CD4-positive, CD25-positive, alpha-beta regulatory T cell (primary cell): ENCODE measurements around the gene C22orf42. TPM values are rescaled to one million over a fixed set of nuclear protein-coding genes. Genes with fewer than 3 reads are reported as not detected.

Source experiments
- ATAC-seq, 2 donors: fragments of 150-1000 bp; cut with Tn5 transposase; one replicate each; pipeline ENCODE4 v1.10.0; 2021; ENCODE audit warnings: low read depth in 2 of 2, moderate number of reproducible peaks in 2 of 2, moderate library complexity in 1 of 2
- DNase-seq, 3 donors: peaks; one replicate each; pipeline versions ENCODE4 v3.0.0 to v3.0.0-alpha.2; 2012 to 2022; ENCODE audit warnings: mixed read lengths in 1 of 3
- H3K27ac ChIP-seq: one replicate; pipeline ENCODE4 v1.7.0; 2013; ENCODE audit warnings: mild to moderate bottlenecking, low read length; ENCODE audit not compliant: insufficient read depth, poor library complexity, severe bottlenecking
- H3K27me3 ChIP-seq: one replicate; pipeline ENCODE4 v1.7.0; 2013; ENCODE audit warnings: low read length; ENCODE audit not compliant: control insufficient read depth, insufficient read depth
- H3K36me3 ChIP-seq: one replicate; pipeline ENCODE4 v1.7.0; 2013; ENCODE audit warnings: mild to moderate bottlenecking, low read length, moderate library complexity; ENCODE audit not compliant: control insufficient read depth, insufficient read depth
- H3K4me1 ChIP-seq: 2 replicates; pipeline ENCODE4 v1.7.0; 2013; ENCODE audit warnings: mild to moderate bottlenecking, low read length; ENCODE audit not compliant: insufficient read depth, control insufficient read depth, poor library complexity, severe bottlenecking
- H3K4me3 ChIP-seq: one replicate; pipeline ENCODE4 v1.7.0; 2013; ENCODE audit warnings: low read depth, mild to moderate bottlenecking, low read length, moderate library complexity
- H3K9me3 ChIP-seq, 2 experiments: 1 replicate in 1 of 2; 2 replicates in 1 of 2; pipeline ENCODE4 v1.7.0; 2013; ENCODE audit warnings: low read length in 2 of 2, mild to moderate bottlenecking in 1 of 2, moderate library complexity in 1 of 2; ENCODE audit not compliant: control insufficient read depth in 2 of 2
- H3K27ac Mint-ChIP-seq, 3 donors: one replicate each; pipeline ENCODE4 v1.8.0; 2020 to 2022; ENCODE audit warnings: mild to moderate bottlenecking in 3 of 3, mixed read lengths in 3 of 3, moderate library complexity in 2 of 3
- H3K27me3 Mint-ChIP-seq: one replicate; pipeline ENCODE4 v1.8.0; 2022; ENCODE audit warnings: mild to moderate bottlenecking, mixed read lengths
- H3K36me3 Mint-ChIP-seq: one replicate; pipeline ENCODE4 v1.8.0; 2020; ENCODE audit warnings: mixed read lengths
- H3K4me1 Mint-ChIP-seq, 4 donors: one replicate each; pipeline ENCODE4 v1.8.0; 2020 to 2022; ENCODE audit warnings: mixed read lengths in 4 of 4, mild to moderate bottlenecking in 1 of 4
- H3K4me3 Mint-ChIP-seq, 4 donors: one replicate each; pipeline ENCODE4 v1.8.0; 2020 to 2022; ENCODE audit warnings: mild to moderate bottlenecking in 4 of 4, mixed read lengths in 4 of 4, moderate library complexity in 3 of 4
- H3K9me3 Mint-ChIP-seq, 7 donors: one replicate each; pipeline ENCODE4 v1.8.0; 2020 to 2022; ENCODE audit warnings: mixed read lengths in 7 of 7, mild to moderate bottlenecking in 3 of 7, moderate library complexity in 2 of 7
- polyA plus RNA-seq, 4 donors: library from polyadenylated mRNA; unstranded; fragments of 300-500 nt; fragmentation: Illumina TruSeq; gene quantifications; one replicate each; pipeline ENCODE4 v1.2.3, GENCODE V29; 2021
- total RNA-seq: library from RNA; stranded (reverse); gene quantifications from one replicate; pipeline ENCODE4 v1.2.3, GENCODE V29; 2022

C22orf42 gene, protein sequence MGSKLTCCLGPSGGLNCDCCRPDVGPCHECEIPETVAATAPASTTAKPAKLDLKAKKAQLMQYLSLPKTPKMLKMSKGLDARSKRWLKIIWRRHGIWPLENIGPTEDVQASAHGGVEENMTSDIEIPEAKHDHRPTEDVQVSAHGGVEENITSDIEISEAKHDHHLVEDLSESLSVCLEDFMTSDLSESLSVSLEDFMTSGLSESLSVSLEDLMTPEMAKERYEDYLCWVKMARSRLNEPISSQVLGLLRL
- total RNA-seq: not detected
- polyA plus RNA-seq: not detected

DNA sequence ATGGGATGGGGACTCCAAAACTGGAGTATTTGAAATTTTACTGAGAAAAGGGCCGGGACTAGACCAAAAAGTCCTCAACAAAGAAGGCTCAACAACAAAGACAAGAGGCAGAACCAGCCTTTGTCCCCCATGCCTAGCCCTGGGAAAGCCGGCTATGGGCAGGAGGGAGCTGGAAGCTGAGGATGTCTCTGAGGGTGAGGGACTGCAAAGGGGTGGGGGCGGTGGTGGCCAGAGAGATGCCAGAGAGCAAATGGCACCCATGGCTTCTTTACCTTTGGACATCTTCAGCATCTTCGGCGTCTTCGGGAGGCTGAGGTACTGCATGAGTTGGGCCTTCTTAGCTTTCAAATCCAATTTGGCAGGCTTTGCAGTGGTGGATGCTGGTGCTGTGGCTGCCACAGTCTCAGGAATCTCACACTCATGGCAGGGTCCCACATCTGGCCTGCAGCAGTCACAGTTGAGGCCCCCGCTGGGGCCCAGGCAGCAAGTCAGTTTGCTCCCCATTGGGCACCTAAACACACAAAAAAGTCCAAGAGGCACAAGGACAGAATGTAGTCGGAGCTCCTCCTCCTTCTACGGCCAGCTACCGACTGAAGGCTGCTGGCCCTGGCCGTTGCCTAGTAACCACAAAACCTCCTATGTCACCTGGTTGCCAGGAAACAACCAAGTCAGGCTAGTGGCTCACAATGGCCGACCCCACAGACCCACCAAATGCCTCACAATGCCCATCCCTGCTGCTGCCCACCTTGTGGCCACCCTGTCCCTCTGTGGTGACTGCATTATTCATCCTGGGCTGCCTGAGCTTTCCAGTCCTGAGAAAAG is at the start of gene C22orf42:
C22orf42 (minus strand) TSS at position 592 of the 822 bp plus-strand sequence; CDS start at position 504, 88 bp downstream.
- Histone ChIP-seq H3K4me1 (no peaks in the 10 kb centered on the region), H3K4me3 (no peak within 1 kb of the TSS), H3K9me3 (no peaks in the 10 kb centered on the region), H3K27ac (no peak within 1 kb of the TSS), H3K36me3 (no peaks in the 10 kb centered on the region), H3K27me3 (peaks cover 5% of the 10 kb centered on the region)
- no peak for DNase-seq
- Mint-ChIP-seq H3K36me3 (no peaks in the 10 kb centered on the region), H3K27me3 (peaks cover 13% of the 10 kb centered on the region), H3K9me3 (peaks cover 0 to under 1% (median 0%) of the 10 kb centered on the region in 7 donors), H3K4me1 (no peaks in the 10 kb centered on the region), H3K27ac (no peak within 1 kb of the TSS), H3K4me3 (no peak within 1 kb of the TSS)
- ATAC-seq: no peak

GRCh38 chr22:32208681-32209080 is 49.6 kb upstream of the C22orf42 start:
- no peak overlapping the region for H3K27ac Mint-ChIP-seq

DNA sequence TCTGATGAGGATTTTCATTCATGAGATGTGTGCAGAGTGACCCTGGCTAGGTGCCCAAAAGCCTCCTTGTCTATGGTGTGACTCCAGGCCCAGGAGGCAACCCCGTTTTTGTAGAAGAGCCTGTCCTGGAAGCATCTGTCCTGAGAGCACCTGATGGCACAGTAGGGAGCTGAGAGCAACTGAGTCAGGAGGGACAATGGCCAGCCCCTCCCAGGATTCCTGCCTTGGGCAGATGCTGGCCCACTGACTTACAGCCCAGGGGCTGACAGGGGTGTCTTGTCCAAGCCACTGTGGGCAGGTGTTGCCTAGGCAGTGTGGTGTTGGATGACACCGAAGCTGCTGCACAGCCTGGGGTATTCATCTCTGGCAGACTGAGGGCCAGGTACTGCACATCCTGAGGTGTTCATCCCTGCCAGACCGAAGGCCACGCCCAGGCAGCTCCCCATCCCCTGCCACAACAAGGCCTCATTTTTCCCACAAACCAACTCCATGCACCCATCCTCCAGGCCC is 48.9 kb upstream of the C22orf42 start:
- Histone ChIP-seq H3K4me3 (no peak overlapping the region), H3K9me3 (no peaks in the 10 kb centered on the region), H3K36me3 (no peaks in the 10 kb centered on the region), H3K27ac (no peak overlapping the region), H3K4me1 (peaks cover 19% of the 10 kb centered on the region), H3K27me3 (no peaks in the 10 kb centered on the region)
- Mint-ChIP-seq H3K36me3 (peaks cover 10% of the 10 kb centered on the region), H3K27me3 (peaks cover 23% of the 10 kb centered on the region), H3K4me1 (peaks cover 0 to 43% (median 8%) of the 10 kb centered on the region in 4 donors), H3K4me3 (no peak overlapping the region), H3K9me3 (peaks cover 0 to 1% (median 0%) of the 10 kb centered on the region in 7 donors), H3K27ac (no peak overlapping the region)
- DNase-seq (no peak), ATAC-seq (no peak)

More at GRCh38 chr22:32208681-32209080, 49.6 kb upstream of the C22orf42 start:
- H3K4me1 ChIP-seq: peaks cover 12% of the 10 kb centered on the region
- Mint-ChIP-seq H3K36me3 (peaks cover 10% of the 10 kb centered on the region), H3K4me3 (no peak overlapping the region), H3K9me3 (peaks cover 0 to 1% (median 0%) of the 10 kb centered on the region in 7 donors), H3K4me1 (peaks cover 0 to 36% (median 8%) of the 10 kb centered on the region in 4 donors), H3K27me3 (peaks cover 17% of the 10 kb centered on the region)
- no peak for ATAC-seq
- DNase-seq: no peak
- no peak overlapping the region for H3K4me3 ChIP-seq
- no peaks in the 10 kb centered on the region for H3K9me3 ChIP-seq
- peaks cover under 1% of the 10 kb centered on the region for H3K27me3 ChIP-seq
- H3K27ac ChIP-seq: no peak overlapping the region
- no peaks in the 10 kb centered on the region for H3K36me3 ChIP-seq

DNA sequence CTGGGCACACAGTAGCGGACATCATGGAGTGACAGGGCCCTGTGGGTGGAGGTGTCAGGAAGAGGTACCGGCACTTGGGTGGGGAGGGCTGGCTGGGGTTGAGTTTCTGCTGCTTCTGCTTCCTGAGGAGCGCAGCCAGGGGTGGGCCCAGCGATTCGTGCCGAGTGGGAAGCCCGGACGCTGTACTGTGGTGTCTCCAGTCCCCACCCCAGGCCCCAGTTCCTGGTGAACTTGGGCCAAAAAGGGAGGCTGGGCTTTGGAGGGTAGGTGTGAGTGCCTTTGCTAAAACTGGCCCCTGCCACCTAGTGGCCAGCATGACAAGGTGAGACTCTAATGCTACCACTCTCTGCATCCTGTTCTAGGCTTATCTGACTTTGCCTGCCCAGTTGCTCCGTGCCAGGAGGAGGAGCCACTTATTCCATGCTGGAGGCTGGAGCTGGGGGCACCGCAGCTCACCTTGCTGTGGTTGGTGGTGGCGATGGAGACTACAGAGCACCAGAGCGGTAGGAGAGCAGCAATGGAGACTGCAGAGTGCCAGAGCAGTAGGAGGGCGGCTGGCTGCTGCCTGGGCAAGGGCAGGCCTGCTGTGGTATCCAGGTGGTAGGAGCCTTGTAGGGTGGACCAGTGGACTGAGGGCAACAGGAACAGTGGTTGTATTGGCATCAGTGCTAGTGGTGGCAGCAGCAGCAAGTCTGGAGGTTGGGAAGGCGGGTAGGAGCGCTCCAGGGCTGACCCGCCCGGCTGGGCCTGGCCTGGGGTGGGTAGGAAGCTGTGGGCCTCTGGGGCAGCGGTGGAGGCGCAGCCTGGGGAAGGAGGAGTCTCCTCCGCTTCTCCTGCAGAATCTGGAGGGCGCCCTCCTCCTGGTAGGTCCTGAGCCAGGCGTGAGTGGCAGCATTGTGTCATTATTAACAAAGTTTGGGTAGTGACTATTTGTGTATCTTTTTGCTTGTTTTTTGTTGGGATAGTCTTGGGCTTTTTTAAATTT is 48.0 kb upstream of the C22orf42 start:
- Mint-ChIP-seq H3K36me3 (peaks cover 10% of the 10 kb centered on the region), H3K4me1 (peaks cover 0 to 51% (median 12%) of the 10 kb centered on the region in 4 donors), H3K9me3 (peaks cover 0 to 1% (median 0%) of the 10 kb centered on the region in 7 donors), H3K27ac (peak overlapping the region in 1 of 3 donors; percentile 79), H3K27me3 (peaks cover 27% of the 10 kb centered on the region), H3K4me3 (peak overlapping the region in 2 of 4 donors; percentile 36 to 69)
- peak in 1 of 3 donors; percentile 51 for DNase-seq
- peak in 1 of 2 donors; percentile 55 for ATAC-seq
- no peak overlapping the region for H3K4me3 ChIP-seq
- H3K36me3 ChIP-seq: no peaks in the 10 kb centered on the region
- no peaks in the 10 kb centered on the region for H3K9me3 ChIP-seq
- H3K4me1 ChIP-seq: peaks cover 29% of the 10 kb centered on the region
- no peak overlapping the region for H3K27ac ChIP-seq
- H3K27me3 ChIP-seq: no peaks in the 10 kb centered on the region

- peaks cover 9% of the 10 kb centered on the region for H3K36me3 Mint-ChIP-seq
- DNase-seq (no peak), ATAC-seq (no peak)
- Histone ChIP-seq H3K4me1 (peaks cover 34% of the 10 kb centered on the region), H3K27ac (no peak overlapping the region), H3K4me3 (no peak overlapping the region), H3K27me3 (no peaks in the 10 kb centered on the region), H3K36me3 (no peaks in the 10 kb centered on the region), H3K9me3 (no peaks in the 10 kb centered on the region)
- H3K4me1 Mint-ChIP-seq: peaks cover 0 to 59% (median 16%) of the 10 kb centered on the region in 4 donors
- H3K27ac Mint-ChIP-seq: peak overlapping the region in 1 of 3 donors; percentile 79
- H3K27me3 Mint-ChIP-seq: peaks cover 29% of the 10 kb centered on the region
- peak overlapping the region in 2 of 4 donors; percentile 36 to 69 for H3K4me3 Mint-ChIP-seq
- H3K9me3 Mint-ChIP-seq: no peaks in the 10 kb centered on the region
Observed at GRCh38 chr22:32205974-32206773, 47.1 kb upstream of the C22orf42 start.

- no peaks in the 10 kb centered on the region for H3K9me3 ChIP-seq
- H3K36me3 Mint-ChIP-seq: no peaks in the 10 kb centered on the region
- peak; percentile 26 to 60 for ATAC-seq
- no peaks in the 10 kb centered on the region for H3K27me3 ChIP-seq
- peaks cover 0 to 70% (median 23%) of the 10 kb centered on the region in 4 donors for H3K4me1 Mint-ChIP-seq
- H3K27ac Mint-ChIP-seq: peak within 1 kb of the TSS; percentile 43 to 89 (median 82)
- peak within 1 kb of the TSS; percentile 54 for H3K4me3 ChIP-seq
- H3K27ac ChIP-seq: no peak within 1 kb of the TSS
- peaks cover 42% of the 10 kb centered on the region for H3K4me1 ChIP-seq
- peak in 2 of 3 donors; percentile 30 to 41 for DNase-seq
- H3K9me3 Mint-ChIP-seq: no peaks in the 10 kb centered on the region
- H3K36me3 ChIP-seq: no peaks in the 10 kb centered on the region
- peak within 1 kb of the TSS; percentile 38 to 94 (median 73) for H3K4me3 Mint-ChIP-seq
- peaks cover 34% of the 10 kb centered on the region for H3K27me3 Mint-ChIP-seq
Observed at GRCh38 chr22:32204856-32205722, 46.0 kb upstream of the C22orf42 start, which contains the start of gene RFPL2. TSS of gene RFPL2 (minus strand) at chr22:32205073. CDS start at chr22:32202451, 2,622 bp downstream.
